Measurements from ENCODE around the gene PGS1. TPM values are rescaled to one million over a fixed set of nuclear protein-coding genes. Genes with fewer than 3 reads are reported as not detected.

PGS1 gene
- total RNA-seq, 1 donor from 2014 or later, result 45.2 TPM

DNA sequence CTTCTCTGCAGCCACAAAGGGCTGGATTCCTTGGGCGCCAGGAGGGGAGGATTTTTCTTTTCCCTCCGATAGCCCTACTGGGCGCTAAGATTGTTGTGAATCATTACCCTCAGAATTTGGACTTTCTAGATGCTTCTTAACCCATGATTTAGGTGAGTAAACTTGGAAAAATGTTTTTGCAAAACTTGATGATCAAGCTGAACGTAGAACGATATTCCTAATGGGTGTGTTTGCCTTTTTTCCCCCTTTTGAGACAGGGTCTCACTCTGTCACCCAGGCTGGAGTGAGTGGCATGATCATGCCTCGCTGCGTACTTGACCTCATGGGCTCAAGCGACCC is 43.8 kb downstream of the PGS1 start:
- Mint-ChIP-seq H3K36me3 (peaks cover 13% of the 10 kb centered on the region), H3K4me1 (no peaks in the 10 kb centered on the region), H3K27ac (no peak overlapping the region), H3K9me3 (no peaks in the 10 kb centered on the region), H3K27me3 (ENCODE audit: insufficient read depth, low read depth) (peaks cover 5% of the 10 kb centered on the region), H3K4me3 (no peak overlapping the region)
- peaks cover 18% of the 10 kb centered on the region for H3F3A ChIP-seq (ENCODE audit: low read depth)
- H3K9me3 ChIP-seq (ENCODE audit: low read depth), result no peaks in the 10 kb centered on the region
- no peak overlapping the region for H3K4me3 ChIP-seq
- peaks cover 3% of the 10 kb centered on the region for H3K79me2 ChIP-seq (ENCODE audit: low read depth)
- H4K20me1 ChIP-seq (ENCODE audit: low read depth), result peaks cover 7% of the 10 kb centered on the region
- no peak overlapping the region for H2AFZ ChIP-seq (replicated peaks)
- H3K4me2 ChIP-seq, result no peak overlapping the region
- no peak overlapping the region for H3K27ac ChIP-seq
- no peak overlapping the region for H3K9ac ChIP-seq
- no peaks in the 10 kb centered on the region for H3K4me1 ChIP-seq
- no peaks in the 10 kb centered on the region for H3K27me3 ChIP-seq
- no peak for DNase-seq (ENCODE audit: low spot score)
- no peaks in the 10 kb centered on the region for H3K36me3 ChIP-seq
- no peak for TF ChIP-seq EZH2phosphoT487 (IDR thresholded peaks at IDR 0.05)
- no peak for TF ChIP-seq EZH2 (IDR thresholded peaks at IDR 0.05)
- TF ChIP-seq, protein P1, sequence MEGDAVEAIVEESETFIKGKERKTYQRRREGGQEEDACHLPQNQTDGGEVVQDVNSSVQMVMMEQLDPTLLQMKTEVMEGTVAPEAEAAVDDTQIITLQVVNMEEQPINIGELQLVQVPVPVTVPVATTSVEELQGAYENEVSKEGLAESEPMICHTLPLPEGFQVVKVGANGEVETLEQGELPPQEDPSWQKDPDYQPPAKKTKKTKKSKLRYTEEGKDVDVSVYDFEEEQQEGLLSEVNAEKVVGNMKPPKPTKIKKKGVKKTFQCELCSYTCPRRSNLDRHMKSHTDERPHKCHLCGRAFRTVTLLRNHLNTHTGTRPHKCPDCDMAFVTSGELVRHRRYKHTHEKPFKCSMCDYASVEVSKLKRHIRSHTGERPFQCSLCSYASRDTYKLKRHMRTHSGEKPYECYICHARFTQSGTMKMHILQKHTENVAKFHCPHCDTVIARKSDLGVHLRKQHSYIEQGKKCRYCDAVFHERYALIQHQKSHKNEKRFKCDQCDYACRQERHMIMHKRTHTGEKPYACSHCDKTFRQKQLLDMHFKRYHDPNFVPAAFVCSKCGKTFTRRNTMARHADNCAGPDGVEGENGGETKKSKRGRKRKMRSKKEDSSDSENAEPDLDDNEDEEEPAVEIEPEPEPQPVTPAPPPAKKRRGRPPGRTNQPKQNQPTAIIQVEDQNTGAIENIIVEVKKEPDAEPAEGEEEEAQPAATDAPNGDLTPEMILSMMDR (IDR thresholded peaks at IDR 0.05), result no peak

DNA sequence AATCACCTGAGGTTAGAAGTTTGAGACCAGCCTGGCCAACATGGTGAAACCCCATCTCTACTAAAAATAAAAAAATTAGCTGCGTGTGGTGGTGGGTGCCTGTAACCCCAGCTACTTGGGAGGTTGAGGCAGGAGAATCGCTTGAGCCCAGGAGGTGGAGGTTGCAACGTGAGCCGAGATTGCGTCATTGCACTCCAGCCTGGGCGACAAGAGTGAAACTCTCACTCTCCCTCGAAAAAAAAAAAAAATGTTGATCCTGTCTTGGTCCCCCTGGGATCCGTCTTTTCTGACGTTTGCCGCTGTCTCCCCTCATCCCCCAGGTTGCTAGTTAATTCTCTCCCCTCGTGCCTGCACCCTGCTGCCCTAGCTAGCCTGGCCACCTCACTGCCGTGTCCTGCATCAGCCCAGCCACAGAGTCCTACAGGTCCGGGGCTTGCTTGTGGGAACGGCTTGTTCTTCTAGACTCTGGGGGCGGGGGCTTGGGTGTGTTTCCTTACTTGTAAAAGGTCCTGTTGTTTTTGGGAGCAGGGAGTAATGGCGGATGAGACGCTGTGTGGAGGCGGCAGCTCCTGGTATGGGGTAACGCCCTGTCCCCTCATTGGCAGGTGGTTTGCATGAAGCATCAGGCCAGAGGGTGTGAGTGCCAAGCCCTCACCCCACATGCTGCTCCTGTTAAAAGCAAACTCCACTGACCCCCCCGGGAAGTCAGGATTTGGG is 44.6 kb downstream of the PGS1 start:
- H3K36me3 ChIP-seq, result no peaks in the 10 kb centered on the region
- no peak overlapping the region for H3K4me2 ChIP-seq
- peaks cover 3% of the 10 kb centered on the region for H3K79me2 ChIP-seq (ENCODE audit: low read depth)
- H3K4me1 ChIP-seq, result no peaks in the 10 kb centered on the region
- no peak overlapping the region for H2AFZ ChIP-seq (replicated peaks)
- Mint-ChIP-seq H3K27ac (no peak overlapping the region), H3K9me3 (no peaks in the 10 kb centered on the region), H3K4me1 (no peaks in the 10 kb centered on the region), H3K27me3 (ENCODE audit: insufficient read depth, low read depth) (peaks cover 5% of the 10 kb centered on the region), H3K4me3 (no peak overlapping the region), H3K36me3 (peaks cover 13% of the 10 kb centered on the region)
- no peak overlapping the region for H3K9ac ChIP-seq
- no peak overlapping the region for H3K4me3 ChIP-seq
- no peak for DNase-seq (ENCODE audit: low spot score)
- H3K27me3 ChIP-seq, result no peaks in the 10 kb centered on the region
- H4K20me1 ChIP-seq (ENCODE audit: low read depth), result peaks cover 7% of the 10 kb centered on the region
- H3F3A ChIP-seq (ENCODE audit: low read depth), result peaks cover 18% of the 10 kb centered on the region
- no peak for TF ChIP-seq EZH2 (IDR thresholded peaks at IDR 0.05)
- no peak for TF ChIP-seq EZH2phosphoT487 (IDR thresholded peaks at IDR 0.05)
- TF ChIP-seq, protein P1 (IDR thresholded peaks at IDR 0.05), result no peak
- H3K27ac ChIP-seq, result no peak overlapping the region
- H3K9me3 ChIP-seq (ENCODE audit: low read depth), result no peaks in the 10 kb centered on the region

DNA sequence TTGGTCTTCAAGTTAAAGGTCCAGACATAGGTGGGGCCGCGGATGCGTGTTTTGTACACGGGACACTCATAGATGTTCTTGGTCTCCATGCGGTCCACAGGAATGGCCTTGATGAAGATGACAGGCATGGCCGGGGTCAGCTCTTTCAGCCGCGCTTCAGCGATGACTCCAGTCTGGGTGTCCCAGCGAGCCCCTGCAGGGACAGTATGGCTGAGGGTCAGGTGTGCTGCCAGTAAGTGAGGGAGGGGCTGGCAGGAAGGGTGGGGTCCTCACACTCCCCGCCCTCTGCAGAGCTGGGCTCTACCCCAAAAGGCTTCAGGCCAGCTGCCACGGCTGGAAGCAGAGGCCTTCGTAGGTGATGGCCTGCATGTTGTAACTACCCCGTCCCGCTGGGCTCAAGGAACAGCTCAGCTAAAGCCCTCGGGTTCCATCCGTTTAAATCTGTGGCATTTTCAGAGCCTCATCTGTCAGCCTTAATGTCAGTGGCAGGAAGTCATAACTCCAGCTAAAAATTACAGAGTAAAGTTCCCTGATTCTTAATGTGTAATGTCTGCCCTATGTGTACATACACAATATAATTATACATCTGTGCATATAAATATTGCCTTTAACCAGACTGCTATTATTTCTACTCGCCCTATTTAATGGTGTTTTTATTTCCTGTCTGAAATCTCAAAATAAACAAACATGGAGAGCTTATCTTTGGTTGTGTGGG is 45.7 kb downstream of the PGS1 start:
- no peaks in the 10 kb centered on the region for H3K36me3 ChIP-seq
- Mint-ChIP-seq H3K27me3 (ENCODE audit: insufficient read depth, low read depth) (peaks cover 8% of the 10 kb centered on the region), H3K4me1 (peaks cover 2% of the 10 kb centered on the region), H3K4me3 (no peak overlapping the region), H3K27ac (no peak overlapping the region), H3K36me3 (peaks cover 18% of the 10 kb centered on the region), H3K9me3 (no peaks in the 10 kb centered on the region)
- no peak overlapping the region for H3K4me3 ChIP-seq
- H3K27me3 ChIP-seq, result no peaks in the 10 kb centered on the region
- no peaks in the 10 kb centered on the region for H3K9me3 ChIP-seq (ENCODE audit: low read depth)
- TF ChIP-seq EZH2phosphoT487 (IDR thresholded peaks at IDR 0.05), result no peak
- TF ChIP-seq, protein P1 (IDR thresholded peaks at IDR 0.05), result no peak
- TF ChIP-seq EZH2 (IDR thresholded peaks at IDR 0.05), result no peak
- no peaks in the 10 kb centered on the region for H3K4me1 ChIP-seq
- H3K27ac ChIP-seq, result no peak overlapping the region
- H3F3A ChIP-seq (ENCODE audit: low read depth), result peaks cover 18% of the 10 kb centered on the region
- DNase-seq (ENCODE audit: low spot score), result no peak
- H3K79me2 ChIP-seq (ENCODE audit: low read depth), result peaks cover 3% of the 10 kb centered on the region
- peaks cover 7% of the 10 kb centered on the region for H4K20me1 ChIP-seq (ENCODE audit: low read depth)
- H3K9ac ChIP-seq, result no peak overlapping the region
- no peak overlapping the region for H3K4me2 ChIP-seq
- no peak overlapping the region for H2AFZ ChIP-seq (replicated peaks)
